T follicular helper cell (primary cell): ENCODE measurements around the gene MLIP.

Experiments
- DNase-seq: peaks from one replicate; pipeline ENCODE4 v3.0.0-alpha.2; 2020; ENCODE audit warnings: low read depth

The MLIP gene

GRCh38 chr6:54285595-54285994 lies 174.4 kb downstream of the MLIP start:
- no peak for DNase-seq

- no peak for DNase-seq
Measured at GRCh38 chr6:54286141-54286540, 174.9 kb downstream of the MLIP start.

GRCh38 chr6:54288474-54288873 lies 177.2 kb downstream of the MLIP start:
- no peak for DNase-seq

- no peak for DNase-seq
Measured at GRCh38 chr6:54289426-54289825, 178.2 kb downstream of the MLIP start.

GRCh38 chr6:54291146-54291545 lies 179.9 kb downstream of the MLIP start:
- no peak for DNase-seq

GRCh38 chr6:54291738-54292137 lies 180.5 kb downstream of the MLIP start:
- no peak for DNase-seq

- no peak for DNase-seq
Measured at GRCh38 chr6:54294965-54295532, 183.8 kb downstream of the MLIP start.

- DNase-seq = no peak
Measured at GRCh38 chr6:54299542-54300269, 188.5 kb downstream of the MLIP start.

- no peak for DNase-seq
Measured at GRCh38 chr6:54301770-54302169, 190.5 kb downstream of the MLIP start.

- DNase-seq = no peak
Measured at GRCh38 chr6:54307439-54307910, 196.2 kb downstream of the MLIP start.

- DNase-seq = no peak
Measured at GRCh38 chr6:54308289-54308985, 197.2 kb downstream of the MLIP start, which contains the start of gene TINAG. TINAG (plus strand) TSS chr6:54308441; CDS start chr6:54308551, 110 bp downstream.

- no peak for DNase-seq
Measured at GRCh38 chr6:54308986-54309315, 197.7 kb downstream of the MLIP start.

- no peak for DNase-seq
Measured at GRCh38 chr6:54310377-54311152, 199.3 kb downstream of the MLIP start.

- DNase-seq = no peak
Measured at GRCh38 chr6:54315656-54316055, 204.4 kb downstream of the MLIP start.
